ENCODE measurements around the gene INTS1.

DNA sequence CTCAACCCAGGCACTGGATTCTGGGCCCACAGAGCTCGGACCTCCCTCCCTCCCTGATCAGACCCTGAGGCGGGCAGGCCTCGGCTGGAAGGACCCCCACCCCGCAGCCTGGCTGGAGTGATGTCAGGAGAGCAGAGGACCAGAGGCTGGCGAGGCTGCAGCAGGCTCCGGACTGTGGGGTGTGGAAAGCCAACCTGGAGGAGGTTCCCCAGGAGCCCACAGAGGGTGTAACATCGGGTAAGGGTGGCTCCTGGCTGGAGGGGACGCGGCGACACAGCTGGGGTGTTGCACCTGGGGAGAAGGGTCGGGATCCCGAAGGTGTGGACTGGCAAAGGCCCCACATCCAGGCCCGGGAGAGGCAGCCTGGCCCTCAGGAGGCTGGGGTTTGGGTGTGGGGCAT lies 36.0 kb downstream of the INTS1 start:
- TF ChIP-seq CTCF (IDR thresholded peaks at IDR 0.05) = no peak
- TF ChIP-seq POLR2A (IDR thresholded peaks at IDR 0.05) = no peak
